Measurements from ENCODE around the gene ACOT7.
"Not testable (repeated sequence)": the region's sequence is repeated elsewhere in the genome, so short reads cannot be mapped to it uniquely, and the experiment has no call there.

Gene ACOT7

DNA sequence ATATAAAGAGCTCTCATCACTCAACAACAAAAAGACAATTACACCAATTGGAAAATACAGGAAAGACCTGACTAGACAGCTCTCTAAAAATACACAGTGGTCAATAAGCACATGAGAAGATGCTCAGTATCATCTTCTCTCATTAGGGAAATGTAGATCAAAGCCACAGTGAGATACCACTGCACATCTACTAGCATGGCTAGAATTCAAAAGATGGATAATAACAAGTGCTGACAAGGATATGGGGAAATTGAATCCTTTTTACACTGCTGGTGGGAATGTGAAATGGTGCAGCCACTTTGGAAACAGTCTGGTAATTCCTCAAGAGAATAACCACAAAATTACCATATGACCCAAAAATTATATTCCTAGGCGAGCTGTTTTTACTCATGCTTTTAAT lies 9.4 kb downstream of the ACOT7 start:
- no peaks in the 10 kb centered on the region for H3K36me3 Mint-ChIP-seq (ENCODE audit: low read depth)
- H3K27ac Mint-ChIP-seq, result no peak overlapping the region
- H3K4me1 Mint-ChIP-seq, result peaks cover 16% of the 10 kb centered on the region
- TF ChIP-seq CTCF (IDR thresholded peaks at IDR 0.05; ENCODE audit: unreplicated experiment in 3 of 3), result no peak
- no peak overlapping the region for H3K4me3 Mint-ChIP-seq
- peaks cover 11% of the 10 kb centered on the region for H3K27me3 Mint-ChIP-seq (ENCODE audit: low read depth)
- peaks cover 9% of the 10 kb centered on the region for H3K9me3 Mint-ChIP-seq

DNA sequence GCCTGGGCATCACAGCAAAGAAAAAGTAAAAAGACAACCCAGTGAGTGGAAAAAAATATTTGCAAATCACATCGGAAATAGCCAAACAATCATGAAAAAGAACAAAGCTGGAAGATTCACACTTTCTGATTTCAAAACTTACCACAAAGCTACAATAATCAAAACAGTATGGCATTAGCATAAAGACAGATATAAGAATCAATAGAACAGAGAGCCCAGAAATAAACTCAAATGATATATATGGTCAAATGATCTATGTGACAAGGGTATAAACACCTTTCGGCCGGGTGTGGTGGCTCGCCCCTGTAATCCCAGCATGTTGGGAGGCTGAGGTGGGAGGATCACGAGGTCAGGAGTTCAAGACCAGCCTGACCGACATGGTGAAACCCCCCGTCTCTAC lies 13.5 kb downstream of the ACOT7 start:
- peaks cover 9% of the 10 kb centered on the region for H3K9me3 Mint-ChIP-seq
- H3K27me3 Mint-ChIP-seq (ENCODE audit: low read depth), result peaks cover 4% of the 10 kb centered on the region
- no peak overlapping the region for H3K4me3 Mint-ChIP-seq
- H3K4me1 Mint-ChIP-seq, result no peaks in the 10 kb centered on the region
- no peak overlapping the region for H3K27ac Mint-ChIP-seq
- no peaks in the 10 kb centered on the region for H3K36me3 Mint-ChIP-seq (ENCODE audit: low read depth)
- TF ChIP-seq CTCF (IDR thresholded peaks at IDR 0.05; ENCODE audit: unreplicated experiment in 3 of 3), result no peak

GRCh38 chr1:6378096-6378746 lies 15.3 kb downstream of the ACOT7 start:
- Mint-ChIP-seq H3K4me3 (no peak overlapping the region), H3K27me3 (ENCODE audit: low read depth) (peaks cover 4% of the 10 kb centered on the region), H3K9me3 (peaks cover 9% of the 10 kb centered on the region), H3K36me3 (ENCODE audit: low read depth) (no peaks in the 10 kb centered on the region), H3K27ac (no peak overlapping the region), H3K4me1 (no peaks in the 10 kb centered on the region)
- no peak for TF ChIP-seq CTCF (IDR thresholded peaks at IDR 0.05; ENCODE audit: unreplicated experiment in 3 of 3)

DNA sequence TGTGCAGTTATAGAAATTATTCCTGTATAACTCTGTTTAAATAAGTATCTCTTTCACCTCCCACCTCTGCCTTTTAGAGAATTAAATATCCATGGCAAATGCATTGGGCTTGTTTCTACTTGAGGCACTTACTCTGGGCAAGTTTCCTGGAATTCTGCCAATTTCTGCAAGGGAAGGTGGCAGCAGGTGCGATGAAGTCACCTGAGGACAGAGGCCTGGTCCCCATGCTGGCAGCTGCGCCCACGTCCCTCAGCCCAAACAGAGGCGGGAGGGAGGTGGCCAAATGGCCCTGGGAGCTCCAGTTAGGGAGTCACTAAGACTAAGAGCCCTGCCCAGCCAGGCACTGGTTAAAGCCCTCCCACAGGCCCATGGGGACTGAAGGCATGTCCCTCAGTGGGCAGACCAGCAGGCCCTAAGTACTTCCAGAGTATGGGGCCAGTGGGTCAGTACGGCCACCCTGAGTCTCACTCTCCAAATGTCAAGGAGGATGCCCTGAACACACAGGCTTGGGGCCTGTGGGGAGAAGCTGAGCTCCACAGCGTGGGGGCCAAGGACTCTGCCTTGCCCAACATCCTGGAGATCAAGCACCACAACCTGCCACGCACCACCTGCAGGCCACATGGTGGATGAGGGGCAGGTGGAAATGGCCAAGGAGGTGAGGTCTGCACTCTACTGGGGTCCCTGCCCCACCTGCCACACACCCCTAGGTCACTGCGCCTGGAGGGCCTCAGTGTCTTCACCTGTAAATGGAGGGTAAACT lies 19.4 kb downstream of the ACOT7 start:
- no peaks in the 10 kb centered on the region for H3K27me3 Mint-ChIP-seq (ENCODE audit: low read depth)
- H3K27ac Mint-ChIP-seq, result no peak overlapping the region
- no peak for TF ChIP-seq CTCF (IDR thresholded peaks at IDR 0.05; ENCODE audit: unreplicated experiment in 3 of 3)
- no peaks in the 10 kb centered on the region for H3K36me3 Mint-ChIP-seq (ENCODE audit: low read depth)
- peaks cover 4% of the 10 kb centered on the region for H3K9me3 Mint-ChIP-seq
- no peaks in the 10 kb centered on the region for H3K4me1 Mint-ChIP-seq
- no peak overlapping the region for H3K4me3 Mint-ChIP-seq

- not testable (repeated sequence) for H3K4me3 Mint-ChIP-seq; H3K36me3 Mint-ChIP-seq (ENCODE audit: low read depth); H3K9me3 Mint-ChIP-seq; H3K27ac Mint-ChIP-seq; H3K27me3 Mint-ChIP-seq (ENCODE audit: low read depth); H3K4me1 Mint-ChIP-seq
Measured at GRCh38 chr1:6372236-6372635, 21.3 kb downstream of the ACOT7 start.

- no peaks in the 10 kb centered on the region for H3K27me3 Mint-ChIP-seq (ENCODE audit: low read depth)
- H3K27ac Mint-ChIP-seq, result no peak overlapping the region
- H3K36me3 Mint-ChIP-seq (ENCODE audit: low read depth), result no peaks in the 10 kb centered on the region
- peaks cover 5% of the 10 kb centered on the region for H3K9me3 Mint-ChIP-seq
- H3K4me1 Mint-ChIP-seq, result no peaks in the 10 kb centered on the region
- TF ChIP-seq CTCF (IDR thresholded peaks at IDR 0.05; ENCODE audit: unreplicated experiment in 3 of 3), result no peak
- no peak overlapping the region for H3K4me3 Mint-ChIP-seq
Measured at GRCh38 chr1:6370006-6370405, 23.6 kb downstream of the ACOT7 start.
